B cell (primary cell): ENCODE measurements around the gene HLA-DQB1.

Source experiments
- CTCF ChIP-seq: fragments of 200-600 bp; IDR thresholded peaks from one replicate; pipeline ENCODE4 v1.8.0; 2022; ENCODE audit warnings: antibody characterized with exemption, mild to moderate bottlenecking
- EZH2 ChIP-seq: IDR thresholded peaks from 2 replicates; pipeline ENCODE4 v1.6.1; 2012; ENCODE audit warnings: borderline replicate concordance, low read depth, mild to moderate bottlenecking, moderate library complexity, low read length; ENCODE audit not compliant: insufficient read depth, poor library complexity, severe bottlenecking

GRCh38 chr6:32641122-32641521 is 25.3 kb downstream of the HLA-DQB1 start:
- no peak for TF ChIP-seq CTCF
- TF ChIP-seq EZH2, result no peak
